Cardiac muscle cell (in vitro differentiated cells and primary cell): ENCODE measurements around the gene SNRNP40. TPM values are rescaled to one million over a fixed set of nuclear protein-coding genes. Genes with fewer than 3 reads are reported as not detected.

Experiments
- DNase-seq, 2 donors: peaks; one replicate each; pipeline versions ENCODE4 v3.0.0 to v3.0.0-alpha.2; 2010 to 2017; ENCODE audit warnings: low read depth in 1 of 2, low spot score in 1 of 2
- H3K27ac ChIP-seq: fragments of 200-600 bp; sonication (generic); 2 replicates; pipeline ENCODE4 v1.5.1; 2016
- H3K27me3 ChIP-seq: fragments of 200-600 bp; sonication (generic); 2 replicates; pipeline ENCODE4 v1.6.0; 2016; ENCODE audit warnings: control low read depth
- H3K36me3 ChIP-seq: fragments of 200-600 bp; sonication (generic); 2 replicates; pipeline ENCODE4 v1.5.1; 2016; ENCODE audit warnings: control low read depth
- H3K4me1 ChIP-seq: fragments of 200-600 bp; sonication (generic); 2 replicates; pipeline ENCODE4 v1.8.1; 2017; ENCODE audit warnings: low read depth, mild to moderate bottlenecking, mixed run types
- H3K4me3 ChIP-seq: fragments of 200-600 bp; sonication (generic); 2 replicates; pipeline ENCODE4 v1.5.1; 2016; ENCODE audit warnings: mild to moderate bottlenecking
- H3K9me3 ChIP-seq: fragments of 200-600 bp; sonication (generic); 2 replicates; pipeline ENCODE4 v1.5.1; 2017; ENCODE audit warnings: low read depth, mild to moderate bottlenecking, control low read depth
- CTCF ChIP-seq: IDR thresholded peaks from 2 replicates; pipeline ENCODE4 v1.5.1; 2012; ENCODE audit warnings: low read depth, mild to moderate bottlenecking, low read length
- polyA plus RNA-seq: library from polyadenylated mRNA; unstranded; fragments of >200 nt; fragmentation: Nextera tagmentation; extraction: Ambion mirVana; gene quantifications from 2 replicates; pipeline ENCODE4 v1.2.1, GENCODE V29; 2016
- total RNA-seq: library from RNA; depleted of rRNA; stranded (reverse); fragments of >200 nt; gene quantifications from 2 replicates; pipeline ENCODE4 v1.2.3, GENCODE V29; 2016

Gene SNRNP40
- total and polyA plus RNA-seq, 2 experiments from 2014 or later, result 39.5 to 69.5 TPM

GRCh38 chr1:31244326-31244725 is 52.3 kb downstream of the SNRNP40 start:
- H3K27ac ChIP-seq, result no peak overlapping the region
- TF ChIP-seq CTCF, result no peak
- DNase-seq, result peak in 1 of 2 donors; percentile 9

GRCh38 chr1:31243501-31244286 is 52.9 kb downstream of the SNRNP40 start:
- TF ChIP-seq CTCF, result no peak
- DNase-seq, result peak in 1 of 2 donors; percentile 24
- no peaks in the 10 kb centered on the region for H3K9me3 ChIP-seq
- H3K4me3 ChIP-seq, result no peak overlapping the region
- H3K36me3 ChIP-seq, result no peaks in the 10 kb centered on the region
- no peak overlapping the region for H3K27ac ChIP-seq
- peaks cover 53% of the 10 kb centered on the region for H3K27me3 ChIP-seq
- H3K4me1 ChIP-seq, result no peaks in the 10 kb centered on the region

More at GRCh38 chr1:31244326-31244725, 52.3 kb downstream of the SNRNP40 start:
- Histone ChIP-seq H3K27me3 (peaks cover 46% of the 10 kb centered on the region), H3K36me3 (no peaks in the 10 kb centered on the region), H3K4me1 (no peaks in the 10 kb centered on the region), H3K9me3 (no peaks in the 10 kb centered on the region), H3K4me3 (no peak overlapping the region)

- Histone ChIP-seq H3K4me3 (no peak overlapping the region), H3K36me3 (no peaks in the 10 kb centered on the region), H3K9me3 (no peaks in the 10 kb centered on the region), H3K4me1 (no peaks in the 10 kb centered on the region), H3K27ac (no peak overlapping the region), H3K27me3 (peaks cover 68% of the 10 kb centered on the region)
- no peak for TF ChIP-seq CTCF
- no peak for DNase-seq
Measured at GRCh38 chr1:31241321-31241720, 55.3 kb downstream of the SNRNP40 start.

- Histone ChIP-seq H3K36me3 (no peaks in the 10 kb centered on the region), H3K4me1 (no peaks in the 10 kb centered on the region), H3K27me3 (peaks cover 67% of the 10 kb centered on the region), H3K4me3 (peak within 1 kb of the TSS; percentile 45), H3K27ac (no peak within 1 kb of the TSS), H3K9me3 (no peaks in the 10 kb centered on the region)
- TF ChIP-seq CTCF, result no peak
- DNase-seq, result peak; percentile 49 to 78
Measured at GRCh38 chr1:31239653-31240241, 56.8 kb downstream of the SNRNP40 start, which contains the start of gene NKAIN1. Gene NKAIN1 (minus strand): TSS chr1:31239887. CDS start chr1:31239547, 340 bp downstream.

GRCh38 chr1:31238986-31239613 is 57.5 kb downstream of the SNRNP40 start:
- DNase-seq, result peak in 1 of 2 donors; percentile 64
- Histone ChIP-seq H3K36me3 (no peaks in the 10 kb centered on the region), H3K9me3 (no peaks in the 10 kb centered on the region), H3K4me3 (peak overlapping the region; percentile 45), H3K4me1 (no peaks in the 10 kb centered on the region), H3K27ac (no peak overlapping the region), H3K27me3 (peaks cover 62% of the 10 kb centered on the region)
- TF ChIP-seq CTCF, result no peak
